NCI-H1436 (cell line): ENCODE measurements around the gene ARHGAP26.
"Not testable (repeated sequence)": the region's sequence is repeated elsewhere in the genome, so short reads cannot be mapped to it uniquely, and the experiment has no call there.

Experiments used
- DNase-seq: peaks from one replicate; lab custom pipeline; 2025; lab: John Stamatoyannopoulos, UW

ARHGAP26 gene

DNA sequence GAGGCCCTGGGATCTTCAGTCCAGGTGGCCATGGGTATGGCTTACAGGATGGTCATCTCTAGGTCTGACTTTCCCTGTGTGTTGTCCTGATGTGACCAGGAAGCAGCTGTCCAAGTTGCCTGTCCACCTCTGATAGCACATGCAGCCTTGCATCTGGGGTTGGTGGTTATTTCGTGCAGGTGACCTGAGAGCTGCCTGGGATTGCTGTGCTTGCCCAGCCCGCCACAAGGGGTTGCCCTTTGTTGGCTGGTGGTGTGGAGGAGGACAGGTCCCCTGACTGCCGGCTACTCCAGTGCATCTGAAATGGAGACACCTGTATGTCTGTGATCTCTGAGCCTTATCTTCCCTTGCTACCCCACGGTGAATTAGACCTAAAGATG lies 212.6 kb downstream of the ARHGAP26 start:
- DNase-seq = no peak

- DNase-seq = no peak
Measured at GRCh38 chr5:142984011-142984410, 213.8 kb downstream of the ARHGAP26 start.

DNA sequence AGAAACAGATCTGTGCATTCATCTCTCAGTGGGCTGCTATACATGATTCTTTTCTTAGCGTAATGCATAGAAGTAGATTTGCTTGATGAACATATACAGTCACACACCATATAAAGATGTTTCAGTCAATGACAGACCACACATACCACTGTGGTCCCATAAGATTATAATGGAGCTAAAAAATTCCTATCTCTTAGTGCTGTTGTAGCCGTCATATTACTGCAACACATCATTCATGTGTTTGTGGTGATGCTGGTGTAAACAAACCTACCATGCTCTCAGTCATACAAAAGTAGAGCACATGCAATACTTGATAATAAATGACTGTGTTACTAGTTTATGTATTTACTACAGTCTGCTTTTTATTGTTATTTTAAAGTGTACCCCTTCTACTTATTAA lies 214.3 kb downstream of the ARHGAP26 start:
- DNase-seq = no peak

DNA sequence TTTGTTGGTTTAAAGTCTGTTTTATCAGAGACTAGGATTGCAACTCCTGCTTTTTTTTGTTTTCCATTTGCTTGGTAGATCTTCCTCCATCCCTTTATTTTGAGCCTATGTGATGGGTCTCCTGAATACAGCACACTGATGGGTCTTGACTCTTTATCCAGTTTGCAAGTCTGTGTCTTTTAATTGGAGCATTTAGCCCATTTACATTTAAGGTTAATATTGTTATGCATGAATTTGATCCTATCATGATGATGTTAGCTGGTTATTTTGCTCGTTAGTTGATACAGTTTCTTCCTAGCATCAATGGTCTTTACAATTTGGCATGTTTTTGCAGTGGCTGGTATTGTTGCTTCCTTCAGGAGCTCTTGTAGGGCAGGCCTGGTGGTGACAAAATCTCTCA lies 219.1 kb downstream of the ARHGAP26 start:
- not testable (repeated sequence) for DNase-seq

GRCh38 chr5:142990073-142990472 lies 219.9 kb downstream of the ARHGAP26 start:
- DNase-seq = not testable (repeated sequence)

- no peak for DNase-seq
Measured at GRCh38 chr5:142994218-142994617, 224.0 kb downstream of the ARHGAP26 start.

DNA sequence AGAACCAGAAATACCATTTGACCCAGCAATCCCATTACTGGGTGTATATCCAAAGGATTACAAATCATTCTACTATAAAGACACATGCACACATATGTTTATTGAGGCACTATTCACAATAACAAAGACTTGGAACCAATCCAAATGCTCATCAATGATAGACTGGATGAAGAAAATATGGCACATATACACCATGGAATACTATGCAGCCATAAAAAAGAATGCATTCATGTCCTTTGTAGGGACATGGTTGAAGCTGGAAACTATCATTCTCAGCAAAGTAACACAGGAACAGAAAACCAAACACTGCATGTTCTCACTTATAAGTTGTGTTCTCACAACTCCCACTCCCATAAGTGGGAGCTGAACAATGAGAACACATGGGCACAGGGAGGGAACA lies 225.4 kb downstream of the ARHGAP26 start:
- DNase-seq = not testable (repeated sequence)

DNA sequence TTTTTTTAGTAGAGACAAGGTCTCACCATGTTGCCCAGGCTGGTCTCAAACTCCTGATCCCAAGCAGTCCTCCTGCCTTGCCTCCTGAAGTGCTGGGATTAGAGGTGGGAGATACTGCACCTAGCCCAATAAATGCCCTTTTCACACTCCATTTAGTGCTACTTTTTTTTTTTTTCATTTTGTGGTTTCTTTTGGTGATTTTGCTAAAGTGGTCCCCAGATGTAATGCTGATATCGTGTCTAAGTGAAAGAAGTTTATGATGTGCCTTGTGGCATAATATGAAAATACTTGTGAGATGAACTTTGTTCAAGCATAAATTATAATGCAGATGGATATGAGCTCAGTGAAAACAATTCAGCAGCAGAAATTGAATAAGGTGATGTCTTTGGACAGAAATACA lies 227.4 kb downstream of the ARHGAP26 start:
- no peak for DNase-seq

- no peak for DNase-seq
Measured at GRCh38 chr5:142998316-142999020, 228.3 kb downstream of the ARHGAP26 start.

GRCh38 chr5:143000551-143000950 lies 230.4 kb downstream of the ARHGAP26 start:
- DNase-seq = not testable (repeated sequence)

DNA sequence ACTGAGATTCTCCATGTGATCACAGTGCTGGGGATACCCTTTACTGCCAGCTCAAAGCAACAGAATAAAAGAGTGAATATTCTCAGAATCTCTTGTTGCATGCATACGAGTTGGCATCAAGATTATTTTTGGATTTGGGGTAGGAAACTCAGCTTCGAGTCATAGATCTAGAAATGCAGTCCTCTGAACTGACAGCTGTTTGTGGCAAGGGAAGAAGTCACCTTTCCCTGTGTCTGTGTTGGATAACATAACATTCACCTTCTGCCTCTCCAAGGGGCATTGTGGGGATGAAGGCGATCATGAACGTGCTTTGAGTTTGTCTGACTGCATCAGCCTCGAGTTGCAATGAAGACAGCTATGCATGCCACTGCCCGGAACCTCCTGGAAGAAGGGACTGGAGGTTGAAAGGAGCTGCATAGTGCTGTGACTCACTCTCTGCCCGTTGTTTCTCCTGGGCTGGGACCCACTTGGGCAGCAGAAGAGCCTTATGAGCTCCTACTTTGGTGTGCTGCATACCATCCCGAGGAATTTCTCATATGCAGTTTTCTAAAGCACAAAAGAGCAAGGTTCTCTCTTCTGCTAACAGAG lies 231.7 kb downstream of the ARHGAP26 start:
- DNase-seq = no peak

- peak; percentile 34 for DNase-seq
Measured at GRCh38 chr5:143002459-143003327, 232.5 kb downstream of the ARHGAP26 start.

DNA sequence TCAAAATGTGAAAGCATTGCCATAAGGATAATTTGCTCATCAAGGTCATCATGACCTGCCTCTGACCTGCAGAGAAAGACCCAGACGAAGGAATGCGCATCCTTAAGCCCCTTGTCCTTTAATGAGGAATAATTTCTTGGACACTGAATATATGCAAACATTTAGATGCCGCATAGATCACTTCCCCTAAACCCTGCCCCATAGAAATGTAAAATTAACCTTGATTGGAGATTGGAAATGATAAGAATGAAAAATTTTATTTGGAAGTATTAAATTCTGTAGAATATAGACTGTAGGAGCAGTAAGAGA lies 233.1 kb downstream of the ARHGAP26 start:
- no peak for DNase-seq

- DNase-seq = no peak
Measured at GRCh38 chr5:143004361-143005145, 234.4 kb downstream of the ARHGAP26 start.

DNA sequence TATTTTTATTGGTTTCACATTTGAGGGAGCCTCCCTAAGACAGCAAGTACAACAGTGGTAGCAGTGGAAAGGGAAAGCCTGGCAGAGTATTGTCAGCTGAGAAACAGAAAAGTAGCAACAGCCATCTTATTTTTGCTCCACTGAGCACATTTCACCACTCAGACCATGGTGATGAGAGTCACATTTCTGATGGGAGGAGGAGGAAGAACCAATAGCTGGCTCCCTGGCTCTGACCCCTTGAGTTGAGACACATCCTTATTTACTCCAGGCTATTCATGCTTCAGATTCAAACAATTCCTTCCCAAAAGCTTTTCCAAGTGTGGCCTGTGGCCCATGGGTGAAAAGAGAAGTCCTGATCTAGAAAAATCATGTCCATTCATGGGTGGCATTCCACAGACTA lies 236.3 kb downstream of the ARHGAP26 start:
- DNase-seq = no peak

GRCh38 chr5:143008032-143008431 lies 237.9 kb downstream of the ARHGAP26 start:
- DNase-seq = no peak

- no peak for DNase-seq
Measured at GRCh38 chr5:143008809-143009521, 238.8 kb downstream of the ARHGAP26 start.

GRCh38 chr5:143010351-143010750 lies 240.2 kb downstream of the ARHGAP26 start:
- no peak for DNase-seq

GRCh38 chr5:143011585-143011984 lies 241.4 kb downstream of the ARHGAP26 start:
- no peak for DNase-seq

DNA sequence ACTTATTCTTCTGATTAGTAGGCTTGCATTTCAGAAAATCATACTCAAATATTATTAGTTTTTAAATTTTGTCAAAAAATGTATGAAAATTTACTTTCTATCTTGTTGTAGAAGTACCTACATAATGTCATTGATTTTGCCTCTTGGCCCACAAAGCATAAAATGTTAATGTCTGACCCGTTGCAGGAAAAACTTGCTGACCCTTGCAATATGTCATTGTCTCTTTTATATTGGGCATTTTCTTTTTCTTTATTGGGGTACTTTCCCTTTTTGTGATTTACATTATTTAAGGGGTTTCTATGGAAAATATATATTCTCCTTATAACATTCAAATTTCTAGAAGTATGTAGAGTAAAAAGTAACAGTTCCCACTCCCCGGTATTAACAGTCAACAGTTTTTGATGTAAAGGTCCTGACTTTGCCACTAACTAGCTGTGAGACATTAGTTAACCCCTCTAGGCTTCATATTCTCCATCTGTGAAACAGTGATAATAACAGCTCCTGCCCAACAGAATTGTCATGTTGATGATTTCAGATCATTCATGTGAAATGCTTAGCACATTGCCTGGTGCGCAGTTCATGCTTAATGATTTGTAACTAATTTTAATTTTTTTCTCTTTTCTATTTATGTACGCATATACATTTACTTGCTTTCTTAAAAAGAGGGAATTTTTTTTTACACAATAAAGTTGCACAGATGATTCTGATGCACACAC lies 243.2 kb downstream of the ARHGAP26 start:
- no peak for DNase-seq
